Urothelium cell line (cell line): ENCODE measurements around the gene ENOX1.

ENCODE experiments used
- DNase-seq: peaks from one replicate; pipeline ENCODE4 v3.0.0; 2011; ENCODE audit warnings: low spot score, mixed read lengths
- FAIRE-seq: peaks from 2 replicates; lab custom pipeline; 2011; peaks lifted over from hg19 to GRCh38; lab: Jason Lieb, UNC

Gene ENOX1

DNA sequence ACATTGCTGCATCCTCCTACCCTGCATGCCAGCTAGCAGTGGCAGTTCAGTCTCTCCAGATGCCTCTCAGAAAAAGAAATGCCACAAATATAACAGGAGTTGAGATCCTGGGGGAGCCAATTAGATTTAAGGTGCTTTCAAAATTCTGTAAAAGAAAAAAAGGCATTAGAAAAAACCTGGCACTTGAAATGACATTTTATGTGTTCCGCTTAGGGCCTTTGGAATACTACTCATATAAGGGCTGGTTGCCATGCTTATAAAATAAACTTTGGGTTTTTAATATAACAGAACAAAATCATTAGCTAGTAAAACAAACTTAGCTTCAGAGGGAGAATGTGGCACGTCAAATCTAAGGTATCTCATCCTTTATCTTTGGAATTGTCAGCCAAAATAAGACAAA, 104.1 kb downstream of the ENOX1 start:
- no peak for DNase-seq
- FAIRE-seq, result no peak

DNA sequence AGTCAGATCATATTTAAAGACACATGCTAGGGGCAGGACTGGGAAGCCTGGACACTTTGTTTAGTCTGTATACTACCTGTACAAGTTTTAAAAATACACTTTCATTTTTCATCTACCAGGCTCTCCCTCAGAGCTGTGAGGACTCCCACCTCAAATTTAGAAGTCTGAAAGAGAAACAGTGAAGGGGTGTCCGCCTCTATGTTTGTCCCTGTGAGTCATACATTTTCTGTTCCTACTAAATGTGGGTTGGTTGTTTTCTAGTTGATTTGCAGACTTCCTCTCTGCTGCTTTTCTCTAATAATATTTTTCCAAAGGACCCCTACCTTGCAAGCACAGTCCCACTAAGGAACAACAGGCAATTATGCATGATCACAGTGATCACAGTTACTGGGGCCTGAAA, 110.5 kb downstream of the ENOX1 start:
- DNase-seq (no peak), FAIRE-seq (no peak)

DNA sequence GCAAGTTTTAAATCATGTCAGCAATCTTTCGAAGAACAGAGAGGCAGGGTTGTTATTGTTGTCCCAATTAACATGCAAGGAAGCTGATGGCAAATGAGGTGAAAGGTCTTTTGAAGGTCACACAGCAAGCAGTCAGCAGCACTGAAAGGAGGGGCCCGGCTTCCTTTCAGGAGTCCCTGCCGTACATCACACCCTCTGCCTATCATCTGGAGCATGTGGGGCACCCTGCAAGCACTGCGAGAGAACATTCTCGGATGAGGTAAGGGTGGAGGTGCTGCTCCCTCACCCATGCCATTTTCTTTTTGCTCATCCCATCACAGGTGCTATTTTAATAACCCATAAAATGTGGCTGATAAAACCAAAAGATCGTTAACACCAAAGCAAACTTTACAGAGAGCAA, 111.2 kb downstream of the ENOX1 start:
- FAIRE-seq (no peak), DNase-seq (no peak)

DNA sequence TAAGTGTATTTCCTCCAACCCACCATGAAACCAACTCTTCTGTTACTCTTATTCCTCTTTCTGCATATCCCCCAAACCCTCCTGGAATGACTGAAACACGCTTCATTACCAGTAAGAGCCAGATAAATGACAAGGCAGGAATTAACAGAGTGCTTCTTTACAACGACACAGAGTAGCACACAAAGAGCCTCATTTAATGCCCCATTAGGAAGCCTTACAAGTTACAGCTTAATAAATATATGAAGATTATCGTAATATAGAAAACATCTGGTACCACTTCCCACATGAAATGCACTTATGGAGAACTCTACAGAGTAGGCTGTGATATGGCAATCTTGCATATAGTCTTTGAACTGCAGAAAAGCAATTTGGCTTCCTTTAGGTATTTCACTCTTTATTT, 116.8 kb downstream of the ENOX1 start:
- FAIRE-seq (no peak), DNase-seq (no peak)

DNA sequence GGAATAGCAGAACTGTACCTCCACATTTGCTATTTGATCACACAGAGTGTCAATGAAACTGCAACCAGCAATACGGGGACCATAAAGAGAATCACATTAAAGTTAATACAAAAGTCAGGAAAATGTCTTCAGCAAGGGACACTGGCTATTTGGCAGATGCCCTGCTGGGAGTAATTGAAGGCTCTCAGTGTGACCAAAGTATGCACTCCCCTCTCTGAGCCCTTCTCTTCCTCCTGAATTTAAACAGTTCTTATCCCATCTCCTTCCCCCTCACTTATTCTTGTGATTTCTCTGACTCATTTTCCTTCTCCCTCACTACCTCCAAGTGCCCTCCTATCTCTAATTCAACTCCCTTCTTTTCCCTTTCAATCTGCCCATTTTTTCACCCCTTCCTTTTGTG, 117.7 kb downstream of the ENOX1 start:
- DNase-seq (no peak), FAIRE-seq (no peak)

DNA sequence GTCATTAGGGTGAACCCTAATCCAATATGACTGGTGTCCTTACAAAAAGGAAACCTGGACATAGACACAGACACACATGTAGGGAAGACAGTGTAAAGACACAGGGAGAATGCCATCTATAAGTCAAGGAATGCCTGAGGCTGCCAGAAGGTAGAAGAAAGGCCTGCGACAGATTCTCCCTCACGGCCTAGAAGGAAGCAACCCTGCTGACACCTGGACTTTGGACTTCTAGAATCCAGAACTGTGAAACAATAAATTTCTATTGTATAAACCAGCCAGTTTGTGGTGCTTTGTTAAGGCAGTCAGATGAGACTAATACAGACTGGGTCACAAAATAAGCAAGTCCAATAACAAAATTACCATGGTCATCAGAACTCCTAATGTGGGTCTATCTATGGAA, 120.4 kb downstream of the ENOX1 start:
- FAIRE-seq (no peak), DNase-seq (no peak)

DNA sequence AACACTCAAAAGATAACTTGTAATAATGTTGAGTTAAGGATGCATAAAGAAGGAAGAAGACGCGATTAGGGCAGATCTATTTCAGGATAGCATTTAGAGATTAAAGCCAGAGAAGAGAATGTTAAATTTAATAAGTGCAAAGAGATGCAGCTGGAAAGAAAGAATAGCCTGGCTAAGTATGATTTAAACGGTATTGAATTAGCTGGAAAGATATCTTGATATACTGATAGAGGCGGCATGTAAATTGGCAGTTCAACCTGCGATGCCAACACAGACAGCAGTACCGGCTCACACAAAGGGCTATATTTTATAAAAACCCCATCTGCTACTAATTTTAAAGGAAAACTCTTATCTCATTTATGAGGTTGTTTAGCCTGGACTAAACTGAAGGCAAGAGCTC, 121.4 kb downstream of the ENOX1 start:
- FAIRE-seq, result no peak
- no peak for DNase-seq

DNA sequence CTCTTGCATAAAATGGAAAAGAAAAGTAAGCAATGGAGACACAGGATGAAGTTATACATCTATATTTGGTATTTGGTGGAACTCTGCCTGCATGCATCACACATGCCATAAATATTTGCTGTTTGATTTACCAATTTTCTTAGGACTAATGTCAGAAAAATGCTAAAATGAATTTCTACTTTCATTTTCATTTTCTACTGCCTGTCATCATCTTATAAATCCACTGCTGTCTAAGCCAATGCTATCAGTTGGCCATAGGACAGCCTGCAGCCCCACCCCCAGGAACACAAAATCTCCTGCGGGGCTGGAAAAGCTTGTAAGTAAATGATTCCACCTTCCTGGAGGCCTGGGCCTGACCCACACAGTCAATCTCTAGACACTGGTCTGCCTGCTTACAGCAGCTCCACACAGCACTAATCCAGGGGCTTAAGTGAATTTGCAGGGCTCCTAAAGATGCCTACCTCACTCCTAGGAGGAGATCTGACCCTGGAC, 122.0 kb downstream of the ENOX1 start:
- DNase-seq, result peak; percentile 2
- FAIRE-seq, result no peak

DNA sequence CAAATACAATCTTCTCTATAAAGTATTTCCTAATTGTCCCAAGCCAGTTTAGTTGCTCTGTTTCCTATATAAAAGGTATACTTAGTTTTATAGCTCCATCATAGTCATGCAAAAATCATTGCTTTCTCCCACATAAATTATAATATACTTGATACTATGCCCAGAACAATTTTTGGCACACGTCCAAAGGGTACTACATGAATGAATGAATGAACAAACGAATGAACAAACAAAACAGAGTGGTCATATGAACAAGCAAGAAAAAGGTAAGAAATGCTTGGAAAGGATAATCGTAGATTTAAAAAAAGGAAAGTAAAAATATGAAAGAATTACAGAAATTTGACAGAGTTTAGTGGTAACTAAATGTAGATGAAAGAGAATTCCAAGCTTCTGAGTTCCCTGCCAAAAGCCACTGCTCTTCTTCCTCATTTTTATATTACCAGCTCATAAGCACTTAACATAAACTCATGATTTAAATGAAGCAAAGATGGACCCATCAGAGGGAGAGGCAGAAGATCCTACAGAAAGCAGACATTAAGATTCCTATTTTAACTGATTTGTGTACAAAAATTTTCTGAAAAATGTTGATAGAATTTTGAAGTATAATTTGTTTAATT, 123.2 kb downstream of the ENOX1 start:
- no peak for FAIRE-seq
- DNase-seq, result no peak

DNA sequence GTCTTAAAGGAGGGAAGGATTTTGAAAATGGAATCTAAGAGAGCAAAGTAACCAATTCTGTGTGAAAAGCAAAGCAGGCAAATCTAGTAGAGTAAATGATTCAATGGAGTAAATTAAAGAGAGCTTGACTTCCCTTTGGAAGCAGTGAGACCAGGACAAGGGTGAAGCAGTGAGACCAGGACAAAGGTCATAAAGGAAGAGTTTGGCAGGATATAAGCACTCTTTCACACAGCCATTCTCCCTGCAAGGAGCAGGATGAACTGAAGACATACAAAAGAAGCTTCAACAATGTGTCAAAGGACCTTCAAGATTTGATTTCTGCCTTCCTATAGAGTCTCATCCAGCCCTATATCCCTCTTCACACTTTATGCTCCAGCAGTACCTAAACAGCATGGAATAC, 123.8 kb downstream of the ENOX1 start:
- DNase-seq (no peak), FAIRE-seq (no peak)

DNA sequence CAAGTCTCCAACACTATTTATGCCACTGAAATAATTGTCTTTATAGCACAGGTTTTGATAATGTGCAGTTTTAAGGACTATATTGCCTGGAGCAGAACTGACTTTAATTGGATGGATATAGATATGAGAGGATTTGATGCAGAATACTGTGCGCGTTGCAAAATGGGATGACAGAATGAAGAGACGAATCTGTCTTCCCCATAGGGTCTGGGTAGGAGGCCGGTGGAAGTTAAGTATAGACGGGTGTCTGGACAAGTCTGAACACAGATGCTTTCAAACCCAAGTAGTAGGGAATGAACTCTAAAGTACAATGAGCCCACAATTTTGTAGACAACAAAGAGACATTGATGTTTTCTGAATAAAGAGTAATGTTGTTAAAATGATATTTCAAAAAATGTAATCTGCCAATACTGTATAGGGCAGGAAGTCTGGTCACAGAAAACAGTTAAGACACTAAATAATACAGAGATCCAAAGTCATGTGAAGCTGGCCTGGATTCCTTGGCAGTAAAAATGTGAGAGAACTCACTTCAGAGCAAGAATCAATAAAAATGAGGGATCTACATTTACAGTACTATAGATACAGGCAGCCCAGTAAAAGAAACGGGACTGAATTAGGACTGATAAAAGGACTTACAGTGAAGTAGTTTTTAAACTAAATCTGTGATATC, 125.5 kb downstream of the ENOX1 start:
- FAIRE-seq, result no peak
- no peak for DNase-seq

DNA sequence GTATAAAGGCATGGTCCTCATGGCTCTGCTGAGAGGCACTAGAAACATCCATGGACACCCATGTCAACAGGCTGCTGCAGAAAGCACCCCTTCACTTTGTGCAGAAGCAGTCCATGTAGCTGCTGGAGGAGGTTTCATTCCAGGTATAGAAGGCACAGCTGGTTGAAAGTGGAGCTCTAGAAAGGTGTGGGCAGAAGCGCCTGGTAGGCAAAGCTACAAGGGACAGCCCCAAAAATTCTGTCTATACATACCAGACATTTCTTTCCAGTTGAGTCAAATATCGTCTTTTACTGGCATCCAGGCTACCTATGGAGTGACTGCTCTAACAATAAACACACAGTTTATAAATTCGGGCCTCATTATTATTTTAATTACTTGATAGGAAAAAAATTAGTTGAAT, 129.3 kb downstream of the ENOX1 start:
- no peak for FAIRE-seq
- no peak for DNase-seq

DNA sequence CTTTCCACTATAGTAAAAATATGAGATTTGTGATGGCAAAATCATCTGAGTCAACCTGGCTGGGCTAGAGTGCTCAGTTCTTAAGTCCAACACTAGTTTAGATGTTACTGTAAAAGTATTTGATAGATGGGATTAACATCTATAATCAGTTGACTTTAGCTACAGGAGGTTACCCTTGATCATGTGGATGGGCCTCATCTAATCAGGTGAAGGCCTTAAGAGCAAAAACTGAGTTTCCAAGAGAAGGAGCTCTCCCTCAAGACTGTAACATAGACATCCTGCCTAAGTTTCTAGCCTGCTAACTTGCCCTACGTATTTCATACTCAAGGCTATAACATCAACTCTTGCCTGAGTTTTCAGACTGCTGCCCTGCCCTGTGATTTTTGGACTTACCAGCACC, 132.8 kb downstream of the ENOX1 start:
- DNase-seq, result no peak
- FAIRE-seq, result no peak

DNA sequence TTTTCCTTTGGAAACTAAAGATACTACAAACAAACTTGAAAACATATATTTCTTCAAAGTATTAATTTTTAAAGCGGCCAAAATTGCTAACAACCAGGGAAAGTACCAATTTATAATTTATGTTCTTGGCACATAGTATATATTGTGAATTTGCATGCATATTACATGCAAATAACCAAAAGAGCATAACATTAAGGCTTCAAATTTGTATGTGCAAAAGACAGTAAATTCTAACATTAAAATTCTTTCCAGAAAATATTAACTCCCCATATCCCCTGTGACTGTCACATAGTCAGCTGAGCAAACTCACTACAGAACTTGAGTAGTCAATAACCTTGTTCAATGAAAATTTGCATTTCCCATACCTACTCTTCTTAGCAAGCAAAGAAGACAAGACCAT, 133.4 kb downstream of the ENOX1 start:
- DNase-seq (no peak), FAIRE-seq (no peak)

DNA sequence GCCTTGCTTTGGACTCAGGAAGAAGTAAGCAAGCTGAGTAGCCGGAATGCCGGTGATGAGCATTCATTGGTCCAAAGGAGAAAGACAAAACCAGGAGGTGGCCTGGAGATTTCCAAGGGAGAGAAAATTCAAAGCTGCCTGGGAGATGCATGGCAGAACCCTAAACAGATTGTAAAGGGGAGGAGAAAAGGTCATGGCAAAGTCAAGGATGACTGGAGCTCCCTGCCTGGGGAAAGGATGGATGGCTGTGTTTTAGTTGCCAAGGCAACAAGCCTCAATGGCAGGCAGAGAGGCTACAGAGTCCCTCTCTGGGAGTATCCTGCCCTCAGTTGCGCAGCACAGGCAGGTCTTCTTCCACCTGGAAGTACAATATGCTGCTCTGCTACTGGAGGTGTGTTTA, 134.0 kb downstream of the ENOX1 start:
- FAIRE-seq (no peak), DNase-seq (no peak)

DNA sequence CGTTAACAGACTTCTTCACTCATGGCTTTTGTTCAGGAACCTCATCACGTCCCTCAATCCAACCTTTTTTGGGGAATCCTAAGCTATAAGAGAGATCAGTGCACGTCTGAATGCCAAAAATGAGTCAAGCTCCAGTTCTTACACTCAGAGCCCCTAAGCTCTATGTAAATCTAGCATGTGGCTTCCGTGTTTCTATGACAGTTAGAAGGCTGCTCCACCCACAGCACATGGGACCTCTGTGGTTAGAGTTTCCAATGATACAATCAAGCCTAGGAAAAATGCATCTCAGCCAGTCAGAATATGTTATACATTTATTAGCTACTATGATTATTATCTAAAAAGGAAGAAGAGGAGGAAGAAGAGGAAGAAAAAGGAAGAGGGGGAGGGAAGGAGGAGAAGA, 135.9 kb downstream of the ENOX1 start:
- FAIRE-seq (no peak), DNase-seq (no peak)

DNA sequence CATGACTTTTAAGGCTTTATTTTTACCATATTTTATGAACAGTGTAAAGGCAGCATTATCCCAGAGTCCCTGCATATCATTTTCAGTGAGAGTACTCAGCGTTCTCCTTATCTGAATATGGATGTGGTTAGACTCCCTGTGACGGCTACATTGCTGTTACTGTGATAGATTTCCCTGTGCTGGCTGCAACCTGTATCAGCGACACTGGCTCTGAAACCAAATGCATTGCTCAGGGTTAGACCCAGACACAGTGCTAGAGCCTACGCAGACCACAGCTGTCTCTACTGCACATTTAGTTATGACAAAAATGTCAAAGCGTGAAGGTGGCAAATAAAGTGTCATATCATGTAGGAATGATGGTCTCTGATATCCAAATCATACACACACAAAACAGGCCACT, 138.0 kb downstream of the ENOX1 start:
- DNase-seq (no peak), FAIRE-seq (no peak)

DNA sequence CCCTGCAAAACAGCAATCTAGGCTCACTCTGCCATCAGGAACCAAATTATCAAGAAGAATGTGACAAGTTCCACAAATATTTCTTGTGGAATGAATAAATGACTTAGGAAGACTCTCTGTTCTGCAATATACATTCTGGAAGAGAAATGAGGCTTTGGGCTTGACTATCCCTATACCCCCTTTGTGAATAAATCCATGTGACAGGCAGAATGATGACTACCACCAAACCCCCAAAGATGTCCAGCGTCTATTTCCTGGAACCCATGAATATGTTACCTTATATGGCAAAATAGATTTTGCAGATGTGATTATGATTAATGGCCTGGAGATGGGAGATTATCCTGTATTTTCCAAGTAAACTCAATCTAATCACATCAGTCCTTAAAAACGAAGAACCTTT, 139.3 kb downstream of the ENOX1 start:
- DNase-seq (no peak), FAIRE-seq (no peak)

DNA sequence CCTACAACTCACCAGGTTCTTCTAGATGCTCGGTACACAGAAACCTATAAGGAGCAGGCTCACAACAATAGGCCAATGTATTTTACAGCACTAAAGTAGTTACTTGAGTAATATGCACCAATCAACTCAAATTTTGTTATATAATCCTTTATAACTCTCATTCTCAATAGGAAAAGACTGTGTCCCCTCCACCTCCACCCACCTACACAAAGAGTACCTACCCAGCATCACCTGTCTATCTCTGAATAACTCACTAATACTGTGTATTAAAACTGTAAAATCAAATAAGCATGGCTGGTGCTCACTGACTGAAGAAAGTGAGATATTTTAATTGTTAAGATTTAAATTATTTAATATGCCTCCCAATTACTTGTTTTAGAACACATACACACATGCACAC, 146.3 kb downstream of the ENOX1 start:
- FAIRE-seq, result no peak
- no peak for DNase-seq

DNA sequence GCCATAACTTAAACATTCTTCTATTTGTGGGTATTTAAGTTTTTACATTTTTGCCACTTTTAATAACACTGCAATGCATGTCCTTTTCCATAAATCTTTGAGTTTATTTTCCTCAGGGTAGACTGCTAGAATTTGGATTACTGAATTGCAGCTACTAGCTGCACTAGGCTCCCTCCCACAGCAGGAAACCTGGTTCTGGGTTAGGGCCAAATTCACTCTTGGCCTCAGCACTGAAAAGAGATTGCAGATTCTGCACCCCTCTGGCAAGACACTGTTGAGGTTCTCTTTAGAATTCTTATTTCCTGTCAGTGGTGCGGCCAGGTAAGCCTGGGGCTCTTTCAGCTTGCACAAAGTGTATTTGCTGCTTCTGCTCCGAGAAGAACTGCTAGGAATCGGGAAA, 155.7 kb downstream of the ENOX1 start:
- DNase-seq (no peak), FAIRE-seq (no peak)

DNA sequence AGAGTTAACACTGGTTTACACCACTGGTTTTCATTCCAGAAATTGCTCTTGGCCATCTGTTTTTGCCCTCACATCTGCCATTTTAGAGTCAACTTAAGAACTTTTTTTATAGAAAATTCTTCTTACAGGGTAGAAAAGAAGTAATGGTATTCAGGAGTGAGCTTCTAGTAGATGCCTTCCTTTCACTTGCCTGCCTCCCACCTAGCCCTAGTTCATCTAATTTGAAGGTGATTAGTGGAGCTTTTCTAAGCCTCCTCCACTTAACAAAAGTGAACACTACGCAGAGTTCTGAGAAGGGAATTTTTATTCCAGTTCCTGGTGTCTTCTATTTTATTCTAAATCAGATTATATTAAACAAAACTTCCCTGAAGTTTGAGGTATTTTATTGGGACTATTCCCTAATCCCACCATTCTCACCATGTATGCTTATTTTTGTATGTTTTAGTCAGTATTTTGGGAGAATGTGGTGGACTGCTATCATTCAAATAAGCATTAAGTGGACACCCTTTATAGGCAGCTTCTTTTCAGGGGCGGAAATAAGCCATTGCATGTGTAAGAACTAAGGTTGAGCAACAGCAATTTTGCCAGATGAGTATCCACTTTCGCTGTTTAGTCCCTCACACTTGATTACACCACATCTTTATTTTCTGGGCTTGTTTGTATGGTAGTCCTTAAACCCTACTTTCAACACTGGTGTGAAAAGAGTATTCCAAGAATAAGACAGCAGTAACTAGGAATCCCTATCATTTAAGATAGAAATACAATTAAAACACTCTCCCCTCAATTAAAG, 156.9 kb downstream of the ENOX1 start:
- DNase-seq, result no peak

DNA sequence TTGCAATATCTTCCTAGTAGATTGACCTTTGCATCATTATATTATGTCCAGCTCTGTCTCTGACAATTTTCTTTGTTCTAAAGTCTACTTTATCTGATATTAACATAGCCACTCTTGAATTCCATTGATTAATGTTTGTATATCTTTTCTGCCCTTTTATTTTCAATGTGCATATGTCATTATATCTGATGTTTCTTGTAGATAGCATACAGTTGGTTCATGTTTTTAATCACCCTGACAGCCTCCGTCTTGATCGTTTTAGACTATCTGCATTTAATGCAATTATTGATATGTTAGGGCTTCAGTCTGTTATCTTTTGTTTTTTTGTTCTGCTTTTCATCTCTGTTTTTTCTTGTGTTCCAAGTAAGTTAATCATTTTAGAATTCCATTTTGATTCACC, 159.8 kb downstream of the ENOX1 start:
- DNase-seq (no peak), FAIRE-seq (no peak)

More for the DNA sequence above, 156.9 kb downstream of the ENOX1 start:
- FAIRE-seq, result no peak
